Mesothelial cell of epicardium (in vitro differentiated cells): Measurements from ENCODE around the gene EVL. TPM values are rescaled to one million over a fixed set of nuclear protein-coding genes. Genes with fewer than 3 reads are reported as not detected.

Source experiments
- DNase-seq, 2 experiments: peaks; one replicate each; pipeline ENCODE4 v3.0.0; 2021; ENCODE audit warnings: low spot score in 2 of 2; ENCODE audit not compliant: unreplicated experiment in 2 of 2
- H3K27ac Mint-ChIP-seq: 2 replicates; pipeline ENCODE4 v1.8.0; 2021; ENCODE audit warnings: mixed read lengths
- H3K27me3 Mint-ChIP-seq: 2 replicates; pipeline ENCODE4 v1.8.0; 2021; ENCODE audit warnings: low read depth, mixed read lengths
- H3K36me3 Mint-ChIP-seq: 2 replicates; pipeline ENCODE4 v1.8.0; 2021; ENCODE audit warnings: mixed read lengths
- H3K4me1 Mint-ChIP-seq: 2 replicates; pipeline ENCODE4 v1.8.0; 2021; ENCODE audit warnings: mixed read lengths
- H3K4me3 Mint-ChIP-seq: 2 replicates; pipeline ENCODE4 v1.8.0; 2021; ENCODE audit warnings: mild to moderate bottlenecking, moderate library complexity, mixed read lengths
- H3K9me3 Mint-ChIP-seq: 2 replicates; pipeline ENCODE4 v1.8.0; 2021; ENCODE audit warnings: mixed read lengths
- total RNA-seq: library from RNA; stranded (reverse); gene quantifications from 3 replicates; pipeline ENCODE4 v1.2.1, GENCODE V29; 2021
- TF ChIP-seq, protein P1 (sequence below): fragments of 200-600 bp; sonication (generic); IDR thresholded peaks from one replicate; pipeline ENCODE4 v1.5.0; 2021; ENCODE audit warnings: antibody characterized with exemption; ENCODE audit not compliant: unreplicated experiment

EVL gene
- total RNA-seq, 1 donor from 2014 or later, result 250 TPM

DNA sequence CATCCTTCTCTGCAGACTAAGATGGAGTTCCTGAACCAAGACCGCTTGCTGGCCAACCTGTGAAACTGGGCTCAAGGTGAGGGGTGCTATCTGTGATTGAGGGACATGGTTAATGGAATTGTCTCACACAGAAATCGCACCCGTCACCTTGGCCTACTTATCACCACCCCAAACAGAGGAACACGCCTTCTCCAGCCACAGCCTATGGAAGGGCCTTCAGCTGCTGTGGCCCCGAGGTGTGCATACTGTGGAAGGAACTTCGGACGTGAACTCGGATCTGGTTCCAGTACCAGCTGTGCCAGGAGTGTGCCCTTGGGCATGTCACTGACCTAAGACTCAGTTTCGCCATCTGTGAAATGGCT, 44.4 kb downstream of the EVL start:
- TF ChIP-seq, protein P1, sequence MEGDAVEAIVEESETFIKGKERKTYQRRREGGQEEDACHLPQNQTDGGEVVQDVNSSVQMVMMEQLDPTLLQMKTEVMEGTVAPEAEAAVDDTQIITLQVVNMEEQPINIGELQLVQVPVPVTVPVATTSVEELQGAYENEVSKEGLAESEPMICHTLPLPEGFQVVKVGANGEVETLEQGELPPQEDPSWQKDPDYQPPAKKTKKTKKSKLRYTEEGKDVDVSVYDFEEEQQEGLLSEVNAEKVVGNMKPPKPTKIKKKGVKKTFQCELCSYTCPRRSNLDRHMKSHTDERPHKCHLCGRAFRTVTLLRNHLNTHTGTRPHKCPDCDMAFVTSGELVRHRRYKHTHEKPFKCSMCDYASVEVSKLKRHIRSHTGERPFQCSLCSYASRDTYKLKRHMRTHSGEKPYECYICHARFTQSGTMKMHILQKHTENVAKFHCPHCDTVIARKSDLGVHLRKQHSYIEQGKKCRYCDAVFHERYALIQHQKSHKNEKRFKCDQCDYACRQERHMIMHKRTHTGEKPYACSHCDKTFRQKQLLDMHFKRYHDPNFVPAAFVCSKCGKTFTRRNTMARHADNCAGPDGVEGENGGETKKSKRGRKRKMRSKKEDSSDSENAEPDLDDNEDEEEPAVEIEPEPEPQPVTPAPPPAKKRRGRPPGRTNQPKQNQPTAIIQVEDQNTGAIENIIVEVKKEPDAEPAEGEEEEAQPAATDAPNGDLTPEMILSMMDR, result no peak
- no peak overlapping the region for H3K4me3 Mint-ChIP-seq
- H3K4me1 Mint-ChIP-seq, result peaks cover 22% of the 10 kb centered on the region
- no peaks in the 10 kb centered on the region for H3K9me3 Mint-ChIP-seq
- H3K27ac Mint-ChIP-seq, result no peak overlapping the region
- H3K27me3 Mint-ChIP-seq, result no peaks in the 10 kb centered on the region
- no peaks in the 10 kb centered on the region for H3K36me3 Mint-ChIP-seq
- no peak for DNase-seq

DNA sequence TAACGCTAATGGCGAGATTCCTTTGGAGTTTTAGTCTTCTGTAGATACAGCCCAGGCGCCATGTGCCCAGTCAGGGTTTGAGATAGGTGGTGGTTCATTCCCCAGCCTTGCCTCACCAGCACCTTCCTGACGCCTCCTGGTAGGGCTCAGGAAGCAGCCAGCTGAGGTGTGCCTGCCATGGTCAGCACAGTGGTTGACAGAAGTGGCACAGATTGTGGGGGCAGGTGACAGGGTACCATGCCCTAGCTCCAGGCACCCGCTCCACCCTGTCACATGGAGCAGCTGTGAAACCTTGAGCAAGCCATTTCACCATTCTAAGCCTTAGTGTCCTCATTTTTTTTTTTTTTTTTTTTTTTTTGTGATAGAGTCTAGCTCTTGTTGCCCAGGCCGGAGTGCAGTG, 45.6 kb downstream of the EVL start:
- H3K27ac Mint-ChIP-seq, result no peak overlapping the region
- H3K9me3 Mint-ChIP-seq, result no peaks in the 10 kb centered on the region
- H3K36me3 Mint-ChIP-seq, result no peaks in the 10 kb centered on the region
- no peak overlapping the region for H3K4me3 Mint-ChIP-seq
- no peaks in the 10 kb centered on the region for H3K27me3 Mint-ChIP-seq
- H3K4me1 Mint-ChIP-seq, result peaks cover 21% of the 10 kb centered on the region
- TF ChIP-seq, protein P1, result no peak
- DNase-seq, result no peak

DNA sequence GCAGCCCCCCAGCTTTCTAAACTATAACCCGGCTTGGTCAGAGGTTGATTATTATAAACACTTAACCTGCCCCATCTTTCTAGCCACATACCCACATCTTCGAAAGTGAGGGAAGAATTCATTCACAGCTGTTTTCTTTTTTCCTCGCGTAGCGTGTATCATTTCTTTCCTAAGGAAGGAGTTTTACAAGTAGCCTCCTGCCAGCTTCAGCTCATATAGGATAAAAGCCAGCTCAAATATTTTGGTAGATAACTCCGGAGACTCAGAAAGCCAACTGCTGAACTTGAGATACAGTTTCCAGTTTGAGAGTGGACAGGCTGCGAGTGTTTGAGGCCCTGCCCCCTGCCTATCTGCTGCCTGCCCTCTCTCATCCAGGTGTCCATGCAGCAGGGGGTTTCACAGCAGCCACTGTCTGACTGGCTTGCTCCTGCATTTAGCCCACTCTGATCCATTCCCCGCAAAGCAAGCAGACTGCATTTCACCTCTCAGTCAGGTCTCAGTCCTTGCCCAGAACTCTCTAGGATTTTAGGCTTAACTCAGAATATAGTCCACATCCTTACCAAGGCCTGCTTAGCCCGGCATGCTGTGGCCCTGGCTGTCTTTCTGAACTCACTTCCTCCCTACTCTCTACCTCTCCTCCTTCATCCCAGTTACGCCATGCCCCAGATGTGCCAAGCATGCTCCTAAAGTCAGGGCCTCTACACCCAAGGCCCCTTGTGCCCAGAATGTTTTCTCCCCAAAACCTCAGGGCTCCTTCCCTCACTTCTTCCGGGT, 46.9 kb downstream of the EVL start:
- Mint-ChIP-seq H3K27ac (peak overlapping the region; percentile 83), H3K4me3 (no peak overlapping the region), H3K9me3 (no peaks in the 10 kb centered on the region), H3K36me3 (no peaks in the 10 kb centered on the region), H3K4me1 (peaks cover 27% of the 10 kb centered on the region), H3K27me3 (no peaks in the 10 kb centered on the region)
- TF ChIP-seq, protein P1, result no peak
- DNase-seq, result no peak

DNA sequence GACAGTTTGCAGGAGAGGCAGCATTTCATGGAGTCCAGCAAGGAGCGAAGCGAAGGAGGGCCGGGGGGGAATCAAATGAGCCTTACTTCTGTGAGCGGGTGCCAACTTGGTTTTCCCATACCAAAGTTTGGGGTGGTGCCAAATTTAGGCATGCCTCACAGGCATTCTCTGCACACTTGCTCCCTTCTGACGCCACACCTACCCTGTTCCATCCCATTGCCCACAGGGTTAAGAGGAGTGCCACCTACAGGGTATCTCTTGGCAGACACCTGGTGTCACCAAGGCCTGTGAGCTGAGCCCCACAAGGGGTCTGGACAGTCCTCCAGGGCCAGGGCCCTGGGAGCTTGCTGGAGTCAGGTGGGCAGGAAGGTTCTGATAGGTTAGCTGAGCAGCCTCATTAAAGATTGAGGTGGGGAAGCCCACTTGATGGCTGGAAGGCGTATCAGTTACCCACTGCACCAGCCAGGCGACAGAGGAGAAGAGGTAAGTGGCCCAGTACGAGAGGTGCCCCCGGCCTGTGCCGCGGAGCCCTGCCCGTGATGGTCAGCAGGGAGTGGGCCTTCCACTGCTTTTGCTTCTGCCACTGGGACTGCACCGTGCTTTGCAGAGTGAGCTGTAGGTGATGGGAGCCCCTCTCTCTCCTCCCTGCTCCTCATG, 49.0 kb downstream of the EVL start:
- Mint-ChIP-seq H3K36me3 (peaks cover 3% of the 10 kb centered on the region), H3K27ac (no peak overlapping the region), H3K9me3 (no peaks in the 10 kb centered on the region), H3K4me1 (peaks cover 19% of the 10 kb centered on the region), H3K27me3 (no peaks in the 10 kb centered on the region), H3K4me3 (no peak overlapping the region)
- TF ChIP-seq, protein P1, result no peak
- DNase-seq, result no peak

DNA sequence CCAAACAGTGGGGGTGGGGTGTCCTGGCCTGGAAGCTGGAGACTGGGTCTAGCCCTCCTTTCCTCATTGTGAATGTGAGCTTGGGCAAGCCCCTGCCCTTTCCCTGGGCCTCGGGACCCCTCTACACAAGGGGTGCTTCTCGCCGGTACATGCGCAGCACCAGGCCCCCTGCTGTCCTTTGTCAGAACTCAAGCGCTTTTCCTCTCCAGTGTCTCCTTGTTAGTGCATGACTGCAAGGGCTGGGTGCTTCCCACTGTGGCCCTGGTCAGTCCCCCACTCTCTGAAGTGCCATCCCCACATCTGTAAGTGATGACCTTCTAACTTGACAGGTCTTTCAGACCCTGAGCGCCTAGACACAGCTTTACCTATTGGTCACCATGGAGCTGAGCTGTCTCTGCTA, 50.0 kb downstream of the EVL start:
- Mint-ChIP-seq H3K36me3 (peaks cover 3% of the 10 kb centered on the region), H3K4me3 (no peak overlapping the region), H3K27ac (no peak overlapping the region), H3K9me3 (no peaks in the 10 kb centered on the region), H3K4me1 (peaks cover 19% of the 10 kb centered on the region), H3K27me3 (no peaks in the 10 kb centered on the region)
- DNase-seq, result no peak
- TF ChIP-seq, protein P1, result no peak
